Stimulated activated CD4-positive, alpha-beta T cell treated with anti-CD3 and anti-CD28 coated beads, TNF-alpha, amount 100 ng/mL, for 4 hours (primary cell): ENCODE data around the gene POLR3G.

Source experiments
- DNase-seq, 3 experiments: peaks; one replicate each; pipeline ENCODE4 v3.0.0-alpha.2; 2020; ENCODE audit warnings: low read depth in 3 of 3

The POLR3G gene

GRCh38 chr5:90503596-90503995 lies 28.9 kb downstream of the POLR3G start:
- DNase-seq: no peak

DNA sequence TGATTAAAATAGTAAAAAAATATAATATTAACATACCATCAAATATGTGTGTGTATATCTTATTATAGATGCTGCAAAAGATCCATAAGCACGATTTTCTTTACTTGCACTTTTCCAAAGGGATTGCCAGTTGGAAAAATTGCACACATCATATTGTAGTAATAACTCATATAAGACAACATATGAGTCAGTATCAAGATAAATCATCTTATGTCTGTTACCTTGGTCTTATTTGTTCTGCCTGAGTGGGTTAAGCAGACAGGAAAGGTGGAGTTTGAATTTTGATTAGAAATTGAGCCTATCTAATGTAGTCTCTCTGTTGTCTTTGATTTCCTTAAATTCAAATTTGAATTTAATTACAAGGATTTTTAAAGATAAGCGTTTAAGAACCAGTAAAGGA lies 30.1 kb downstream of the POLR3G start:
- DNase-seq: no peak

GRCh38 chr5:90506221-90506620 lies 31.6 kb downstream of the POLR3G start:
- DNase-seq: no peak

GRCh38 chr5:90510438-90510837 lies 35.8 kb downstream of the POLR3G start:
- DNase-seq: no peak

GRCh38 chr5:90514520-90514919 lies 39.9 kb downstream of the POLR3G start:
- DNase-seq: no peak

DNA sequence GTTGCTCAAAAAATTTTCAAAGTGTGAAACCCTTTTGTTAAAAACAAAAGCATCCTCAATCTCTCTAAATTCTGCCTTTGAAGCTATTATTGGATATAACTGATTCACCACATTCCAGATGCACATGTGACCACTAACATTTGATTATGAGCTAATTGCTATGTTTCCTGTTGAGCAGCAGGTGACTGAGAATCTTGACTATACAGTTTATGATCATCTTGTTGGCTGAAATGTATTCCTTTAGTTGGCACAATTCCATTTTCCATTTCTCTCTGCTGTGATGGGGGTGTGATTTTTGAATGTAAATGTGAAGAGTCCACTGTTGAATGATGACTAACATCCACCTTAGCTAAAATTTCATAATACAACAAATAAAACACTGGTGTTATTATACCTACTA lies 44.0 kb downstream of the POLR3G start:
- no peak for DNase-seq

GRCh38 chr5:90519081-90519480 lies 44.4 kb downstream of the POLR3G start:
- no peak for DNase-seq

GRCh38 chr5:90528601-90529193 lies 54.0 kb downstream of the POLR3G start:
- no peak for DNase-seq

DNA sequence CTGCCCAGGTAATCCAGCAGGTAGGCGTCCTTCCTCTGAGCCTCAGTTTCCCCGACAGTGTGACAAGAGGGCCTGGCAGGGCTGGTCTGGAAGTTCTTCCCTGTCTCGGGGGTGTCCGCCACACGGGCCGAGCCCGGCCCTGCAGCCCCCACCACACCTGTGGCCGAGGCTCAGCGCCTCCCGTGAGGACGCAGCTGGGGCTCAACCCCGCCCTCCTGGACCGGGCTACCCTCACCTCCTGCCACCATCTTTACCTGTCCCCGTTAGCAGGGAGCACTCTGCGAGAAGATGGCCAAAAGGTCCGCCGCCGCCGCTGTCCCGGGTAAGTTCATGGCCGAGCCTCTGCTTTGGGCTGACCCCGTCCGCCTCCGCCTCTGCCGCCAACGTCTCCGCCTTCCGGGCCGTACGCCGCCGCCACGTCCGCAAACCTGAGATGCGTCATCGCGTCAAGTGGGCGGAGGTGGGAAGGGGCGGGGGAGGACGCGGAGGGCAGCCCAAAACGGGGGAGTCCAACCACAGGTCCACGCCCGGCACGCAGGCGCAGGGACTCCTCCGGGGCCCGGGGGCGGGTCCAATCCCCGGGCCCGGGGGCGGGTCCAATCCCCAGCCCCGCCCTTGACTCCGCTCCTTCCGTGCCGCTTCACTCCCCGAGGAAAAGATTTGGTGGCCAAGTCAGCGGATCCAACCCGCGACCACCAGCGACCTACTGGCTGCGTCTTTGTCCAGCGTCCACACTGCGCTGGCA lies 54.7 kb downstream of the POLR3G start, which contains the start of gene LYSMD3:
LYSMD3 (minus strand) TSS at position 391 of the 745 bp plus-strand sequence. CDS start 4,295 bp downstream, outside the sequence.
- DNase-seq: peak; percentile 93 to 96 (median 95)

- DNase-seq: peak in 1 of 3 experiments; percentile 26
Observed at GRCh38 chr5:90529939-90530677, 55.4 kb downstream of the POLR3G start.

GRCh38 chr5:90530736-90531487 lies 56.2 kb downstream of the POLR3G start:
- DNase-seq: no peak

GRCh38 chr5:90533794-90534193 lies 59.1 kb downstream of the POLR3G start:
- no peak for DNase-seq

- no peak for DNase-seq
Observed at GRCh38 chr5:90534922-90535321, 60.3 kb downstream of the POLR3G start.

DNA sequence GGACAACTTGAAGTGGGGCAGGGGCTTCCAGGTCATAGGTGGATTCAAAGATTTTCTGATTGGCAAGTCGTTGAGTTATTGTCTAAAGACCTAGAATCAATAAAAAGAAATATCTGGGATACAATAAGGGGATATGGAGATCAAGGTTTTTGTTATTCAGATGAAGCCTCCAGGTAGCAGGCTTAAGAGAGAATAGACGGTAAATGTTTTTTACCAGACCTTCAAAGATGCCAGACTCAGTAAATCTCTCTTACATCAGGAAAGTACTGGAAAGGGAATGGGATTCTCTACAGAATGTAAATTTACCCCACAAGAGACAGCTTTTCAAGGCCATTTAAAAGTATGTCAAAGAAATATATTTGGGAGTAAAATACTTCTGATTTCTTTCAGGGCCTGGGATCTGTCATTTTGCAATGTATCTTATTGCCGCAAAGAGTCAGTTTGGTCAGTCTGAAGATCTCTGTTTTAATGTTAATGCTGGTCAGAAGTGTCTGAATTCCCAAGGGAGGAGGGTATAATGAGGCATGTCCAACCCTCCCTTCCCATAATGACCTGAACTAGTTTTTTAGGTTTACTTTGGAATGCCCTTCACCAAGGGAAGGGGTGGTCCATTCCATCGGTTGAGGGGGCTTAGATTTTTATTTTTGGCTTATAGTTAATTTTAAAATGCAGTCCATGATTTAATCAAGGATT lies 68.3 kb downstream of the POLR3G start:
- DNase-seq: no peak

- no peak for DNase-seq
Observed at GRCh38 chr5:90545511-90545910, 70.8 kb downstream of the POLR3G start.

- no peak for DNase-seq
Observed at GRCh38 chr5:90546216-90546837, 71.7 kb downstream of the POLR3G start.

- DNase-seq: no peak
Observed at GRCh38 chr5:90547072-90547536, 72.4 kb downstream of the POLR3G start.

DNA sequence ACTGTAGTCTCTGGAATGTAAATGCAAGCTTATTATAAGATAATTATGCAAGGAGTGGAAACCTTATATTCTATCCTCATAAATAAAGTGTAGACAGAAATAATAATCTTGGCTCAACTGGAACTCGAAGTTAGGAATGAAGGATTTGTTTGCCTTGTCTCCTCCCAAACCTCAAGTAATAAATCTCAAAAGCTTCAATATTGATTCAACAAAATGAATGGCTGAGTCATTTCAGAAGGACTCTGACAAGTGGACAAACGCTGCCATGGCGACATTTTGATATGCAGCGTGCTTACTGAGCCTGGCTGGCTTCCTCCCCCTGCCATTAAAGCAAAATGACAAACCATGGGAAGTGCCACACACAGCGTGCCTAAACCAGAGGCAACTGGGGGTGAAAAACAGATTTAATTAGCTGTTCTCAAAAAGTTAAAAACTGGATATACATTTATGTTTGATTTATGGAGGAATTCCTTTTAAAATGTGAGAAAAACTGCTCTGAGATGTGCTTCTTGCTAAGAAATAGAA lies 73.5 kb downstream of the POLR3G start:
- no peak for DNase-seq

- no peak for DNase-seq
Observed at GRCh38 chr5:90549223-90549622, 74.6 kb downstream of the POLR3G start.

DNA sequence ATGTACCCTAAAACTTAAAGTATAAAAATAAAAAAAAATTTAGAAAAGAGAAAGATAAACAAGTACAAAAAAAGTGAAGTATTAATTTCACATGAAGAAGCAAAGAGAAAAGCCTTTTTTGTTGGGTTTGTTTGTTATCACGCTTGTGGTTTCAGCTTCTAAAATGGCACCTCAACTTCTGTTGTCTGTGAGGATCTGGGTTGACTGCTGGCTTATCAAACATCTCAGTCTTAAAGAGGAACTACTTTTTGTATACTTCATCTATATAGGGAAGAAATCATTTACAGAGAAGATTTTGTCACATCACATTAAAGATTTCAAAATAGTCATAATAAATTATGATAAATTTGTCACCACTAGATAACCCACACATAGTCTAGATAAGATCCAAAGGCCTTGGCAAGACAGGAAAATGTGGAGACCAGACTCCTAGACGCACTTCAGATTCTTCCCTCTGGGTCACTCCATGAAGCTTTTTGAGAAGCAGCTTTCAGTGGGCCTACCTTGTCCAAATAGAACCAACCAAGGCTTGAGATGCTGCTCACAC lies 75.1 kb downstream of the POLR3G start:
- no peak for DNase-seq
